Measurements from ENCODE around the gene MLLT3. TPM values are rescaled to one million over a fixed set of nuclear protein-coding genes. Genes with fewer than 3 reads are reported as not detected.

The MLLT3 gene
- total and polyA plus RNA-seq, 10 donors, result 2.8 to 15.2 (median 10.6) TPM

- WGBS, 5 donors, result 74 to 88% (median 79%) methylated on average over 2 of the region's 2 CpGs
- intact Hi-C loops (cut with DNase I; ENCODE audit: low total_unique reads), result no loop called here
Observed at GRCh38 chr9:20326516-20326915, 295.8 kb downstream of the MLLT3 start.

GRCh38 chr9:20325008-20325407 is 297.3 kb downstream of the MLLT3 start:
- DNase-seq, result no peak
- TF ChIP-seq, protein P1, sequence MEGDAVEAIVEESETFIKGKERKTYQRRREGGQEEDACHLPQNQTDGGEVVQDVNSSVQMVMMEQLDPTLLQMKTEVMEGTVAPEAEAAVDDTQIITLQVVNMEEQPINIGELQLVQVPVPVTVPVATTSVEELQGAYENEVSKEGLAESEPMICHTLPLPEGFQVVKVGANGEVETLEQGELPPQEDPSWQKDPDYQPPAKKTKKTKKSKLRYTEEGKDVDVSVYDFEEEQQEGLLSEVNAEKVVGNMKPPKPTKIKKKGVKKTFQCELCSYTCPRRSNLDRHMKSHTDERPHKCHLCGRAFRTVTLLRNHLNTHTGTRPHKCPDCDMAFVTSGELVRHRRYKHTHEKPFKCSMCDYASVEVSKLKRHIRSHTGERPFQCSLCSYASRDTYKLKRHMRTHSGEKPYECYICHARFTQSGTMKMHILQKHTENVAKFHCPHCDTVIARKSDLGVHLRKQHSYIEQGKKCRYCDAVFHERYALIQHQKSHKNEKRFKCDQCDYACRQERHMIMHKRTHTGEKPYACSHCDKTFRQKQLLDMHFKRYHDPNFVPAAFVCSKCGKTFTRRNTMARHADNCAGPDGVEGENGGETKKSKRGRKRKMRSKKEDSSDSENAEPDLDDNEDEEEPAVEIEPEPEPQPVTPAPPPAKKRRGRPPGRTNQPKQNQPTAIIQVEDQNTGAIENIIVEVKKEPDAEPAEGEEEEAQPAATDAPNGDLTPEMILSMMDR (IDR thresholded peaks at IDR 0.05 in 8 of 11, conservative IDR thresholded peaks at IDR 0.05 in 3 of 11), result no peak
- TF ChIP-seq POLR2AphosphoS5 (IDR thresholded peaks at IDR 0.05), result no peak
- TF ChIP-seq POLR2A (IDR thresholded peaks at IDR 0.05), result no peak
- no peak overlapping the region for H3K4me3 ChIP-seq
- intact Hi-C loops (cut with DNase I; ENCODE audit: low total_unique reads), result no loop called here
- no peaks in the 10 kb centered on the region for H3K36me3 ChIP-seq
- H3K4me1 ChIP-seq, result no peaks in the 10 kb centered on the region
- H3K9me3 ChIP-seq, result no peaks in the 10 kb centered on the region
- no peaks in the 10 kb centered on the region for H3K27me3 ChIP-seq (replicated peaks in 1 of 7)
- WGBS, 5 donors, result 89 to 93% (median 91%) methylated on average over 9 of the region's 9 CpGs
- no peak overlapping the region for H3K27ac ChIP-seq

More at GRCh38 chr9:20326516-20326915, 295.8 kb downstream of the MLLT3 start:
- no peaks in the 10 kb centered on the region for H3K36me3 ChIP-seq
- H3K4me1 ChIP-seq, result no peaks in the 10 kb centered on the region
- no peak overlapping the region for H3K4me3 ChIP-seq
- no peak for DNase-seq
- no peaks in the 10 kb centered on the region for H3K9me3 ChIP-seq
- TF ChIP-seq POLR2AphosphoS5 (IDR thresholded peaks at IDR 0.05), result no peak
- TF ChIP-seq POLR2A (IDR thresholded peaks at IDR 0.05), result no peak
- TF ChIP-seq, protein P1 (IDR thresholded peaks at IDR 0.05 in 8 of 11, conservative IDR thresholded peaks at IDR 0.05 in 3 of 11), result no peak
- no peaks in the 10 kb centered on the region for H3K27me3 ChIP-seq (replicated peaks in 1 of 7)
- H3K27ac ChIP-seq, result no peak overlapping the region

- H3K4me1 ChIP-seq, result no peaks in the 10 kb centered on the region
- WGBS, 5 donors, result 94 to 99% (median 95%) methylated on average over 4 of the region's 4 CpGs
- intact Hi-C loops (cut with DNase I; ENCODE audit: low total_unique reads), result no loop called here
- H3K36me3 ChIP-seq, result no peaks in the 10 kb centered on the region
- no peaks in the 10 kb centered on the region for H3K9me3 ChIP-seq
- H3K27me3 ChIP-seq (replicated peaks in 1 of 7), result no peaks in the 10 kb centered on the region
- TF ChIP-seq, protein P1 (IDR thresholded peaks at IDR 0.05 in 8 of 11, conservative IDR thresholded peaks at IDR 0.05 in 3 of 11), result no peak
- no peak for TF ChIP-seq POLR2AphosphoS5 (IDR thresholded peaks at IDR 0.05)
- TF ChIP-seq POLR2A (IDR thresholded peaks at IDR 0.05), result no peak
- peak overlapping the region in 2 of 8 donors; percentile 29 to 61 for H3K27ac ChIP-seq
- H3K4me3 ChIP-seq, result no peak overlapping the region
- no peak for DNase-seq
Observed at GRCh38 chr9:20322212-20322611, 300.1 kb downstream of the MLLT3 start.

DNA sequence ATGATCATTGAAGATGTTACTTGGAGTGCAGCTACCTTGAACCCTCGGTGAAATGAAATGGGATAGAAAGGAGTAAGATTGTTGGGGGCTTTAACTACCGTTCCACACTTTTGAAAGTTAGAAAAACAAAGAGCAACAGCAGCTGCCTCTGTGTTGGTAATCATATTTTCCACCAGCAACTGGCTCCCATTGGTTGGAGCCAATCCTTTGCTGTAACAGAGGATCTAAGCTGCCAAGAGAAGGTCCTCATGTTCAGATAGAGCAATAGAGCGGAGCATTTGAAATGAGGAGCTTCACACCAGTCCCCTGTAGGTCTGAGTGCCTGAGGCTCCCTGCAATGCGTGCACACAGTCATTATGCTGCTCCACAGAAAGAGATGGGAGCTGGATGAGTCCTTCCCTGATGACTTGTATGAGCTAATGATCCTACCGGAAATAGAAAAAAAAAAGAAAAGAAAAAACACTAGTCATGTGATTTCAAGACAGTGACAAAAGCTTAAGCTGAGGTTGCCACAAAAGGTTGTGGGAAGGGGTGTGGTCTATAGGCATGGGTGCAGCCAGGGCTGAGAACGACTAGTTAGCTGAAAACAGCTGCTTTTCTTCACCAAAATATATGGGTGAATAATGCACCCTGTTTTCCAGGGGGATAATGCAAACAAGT is 300.7 kb downstream of the MLLT3 start:
- Histone ChIP-seq H3K27me3 (replicated peaks in 1 of 7) (no peaks in the 10 kb centered on the region), H3K27ac (peak overlapping the region in 2 of 8 donors; percentile 29 to 61), H3K4me1 (no peaks in the 10 kb centered on the region), H3K36me3 (no peaks in the 10 kb centered on the region), H3K9me3 (no peaks in the 10 kb centered on the region), H3K4me3 (no peak overlapping the region)
- no peak for DNase-seq
- 75 to 84% (median 79%) methylated on average over 6 of the region's 6 CpGs for WGBS, 5 donors
- intact Hi-C loops (cut with DNase I; ENCODE audit: low total_unique reads), result no loop called here
- TF ChIP-seq, protein P1 (IDR thresholded peaks at IDR 0.05 in 8 of 11, conservative IDR thresholded peaks at IDR 0.05 in 3 of 11), result no peak

Measured in spleen (tissue), 11 donors.